IMR-90 (cell line): Measurements from ENCODE around the gene MBIP. TPM values are rescaled to one million over a fixed set of nuclear protein-coding genes. Genes with fewer than 3 reads are reported as not detected.

Source experiments
- ATAC-seq: fragments of 200-7000 bp; cut with Tn5 transposase; 2 replicates; pipeline ENCODE4 v1.9.1; 2020; ENCODE audit warnings: low read depth, mild to moderate bottlenecking, moderate library complexity
- Bru-seq: library from RNA; stranded (reverse); fragments of 400-500 nt; gene quantifications from one replicate; lab custom pipeline; 2021; lab: Mats Ljungman, UMichigan
- BruChase-seq, 2 experiments: library from RNA; stranded (reverse); fragments of 400-500 nt; gene quantifications; one replicate each; lab custom pipeline; 2021; lab: Mats Ljungman, UMichigan
- BruUV-seq: library from RNA; stranded (reverse); fragments of 400-500 nt; replicated peaks from 2 replicates; lab custom pipeline; 2021; lab: Mats Ljungman, UMichigan
- CTCF ChIA-PET: fragments of 300-600 bp; formaldehyde crosslinking; extraction: SDS; loops from one replicate; lab custom pipeline; 2021; ENCODE audit warnings: antibody characterized with exemption; lab: Yijun Ruan, JAX
- POLR2A ChIA-PET: fragments of 300-600 bp; sonication (Branson Sonifier 250); formaldehyde crosslinking; loops from one replicate; lab custom pipeline; 2022; ENCODE audit warnings: antibody characterized with exemption; ENCODE audit not compliant: unreplicated experiment; lab: Charles Lee
- DNase-seq: peaks from one replicate; pipeline ENCODE4 v3.0.0; 2013
- H2AFZ ChIP-seq: replicated peaks from 2 replicates; pipeline ENCODE3; 2013; ENCODE audit warnings: low read length, mild to moderate bottlenecking; ENCODE audit not compliant: poor library complexity
- H2AK5ac ChIP-seq: 2 replicates; pipeline ENCODE4 v1.6.1; 2013; ENCODE audit warnings: low read depth, low read length, inconsistent platforms
- H2AK9ac ChIP-seq: replicated peaks from 2 replicates; pipeline ENCODE3; 2013; ENCODE audit warnings: mild to moderate bottlenecking, low read depth, low read length, moderate library complexity; ENCODE audit not compliant: poor library complexity
- H2BK120ac ChIP-seq: 2 replicates; pipeline ENCODE4 v1.6.1; 2013; ENCODE audit warnings: low read depth, low read length, inconsistent platforms
- H2BK15ac ChIP-seq: 3 replicates; pipeline ENCODE4 v1.6.1; 2013; ENCODE audit warnings: low read depth, low read length, inconsistent platforms
- H2BK20ac ChIP-seq: 2 replicates; pipeline ENCODE4 v1.6.1; 2013; ENCODE audit warnings: low read depth, mild to moderate bottlenecking, inconsistent platforms, low read length, moderate library complexity
- H2BK5ac ChIP-seq: 2 replicates; pipeline ENCODE4 v1.6.1; 2013; ENCODE audit warnings: mild to moderate bottlenecking, low read depth, low read length, inconsistent platforms; ENCODE audit not compliant: poor library complexity, severe bottlenecking
- H3K14ac ChIP-seq: replicated peaks from 2 replicates; pipeline ENCODE4 v1.6.1; 2013; ENCODE audit warnings: low read depth, low read length, inconsistent platforms
- H3K18ac ChIP-seq: 2 replicates; pipeline ENCODE4 v1.6.1; 2013; ENCODE audit warnings: low read depth, low read length, control low read depth
- H3K23ac ChIP-seq: 2 replicates; pipeline ENCODE4 v1.6.1; 2013; ENCODE audit warnings: low read depth, low read length, inconsistent platforms
- H3K27ac ChIP-seq: 2 replicates; pipeline ENCODE4 v1.5.1; 2013; ENCODE audit warnings: mild to moderate bottlenecking, control low read depth, low read length; ENCODE audit not compliant: insufficient read depth
- H3K27me3 ChIP-seq: 2 replicates; pipeline ENCODE4 v1.6.1; 2013; ENCODE audit warnings: low read length; ENCODE audit not compliant: control insufficient read depth, insufficient read depth
- H3K36me3 ChIP-seq: 2 replicates; pipeline ENCODE4 v1.6.1; 2013; ENCODE audit warnings: low read length, mixed read lengths; ENCODE audit not compliant: control insufficient read depth, insufficient read depth
- H3K4ac ChIP-seq: 2 replicates; pipeline ENCODE4 v1.6.1; 2013; ENCODE audit warnings: low read depth, low read length, inconsistent platforms
- H3K4me1 ChIP-seq: 2 replicates; pipeline ENCODE4 v1.6.1; 2013; ENCODE audit warnings: low read length, mixed read lengths; ENCODE audit not compliant: control insufficient read depth, insufficient read depth
- H3K4me2 ChIP-seq: 2 replicates; pipeline ENCODE4 v1.6.1; 2013; ENCODE audit warnings: low read depth, mild to moderate bottlenecking, control low read depth, low read length, moderate library complexity
- H3K4me3 ChIP-seq: 2 replicates; pipeline ENCODE4 v1.5.1; 2013; ENCODE audit warnings: low read depth, mild to moderate bottlenecking, control low read depth, low read length, moderate library complexity; ENCODE audit not compliant: insufficient read depth
- H3K56ac ChIP-seq: 2 replicates; pipeline ENCODE4 v1.6.1; 2013; ENCODE audit warnings: low read length, inconsistent platforms; ENCODE audit not compliant: insufficient read depth; ENCODE audit errors: extremely low read depth
- H3K79me1 ChIP-seq, 2 experiments: 2 replicates each; pipeline ENCODE4 v1.6.1; 2013; ENCODE audit warnings: low read length in 2 of 2, inconsistent platforms in 1 of 2, low read depth in 1 of 2
- H3K9ac ChIP-seq: 2 replicates; pipeline ENCODE4 v1.6.1; 2013; ENCODE audit warnings: low read depth, low read length, control low read depth
- H3K9me1 ChIP-seq: 2 replicates; pipeline ENCODE4 v1.6.1; 2013; ENCODE audit warnings: low read length, inconsistent platforms; ENCODE audit not compliant: insufficient read depth
- H3K9me3 ChIP-seq: 2 replicates; pipeline ENCODE4 v1.6.1; 2013; ENCODE audit warnings: low read length; ENCODE audit not compliant: control insufficient read depth, insufficient read depth
- H4K20me1 ChIP-seq: 2 replicates; pipeline ENCODE4 v1.6.1; 2013; ENCODE audit warnings: low read length, inconsistent platforms; ENCODE audit not compliant: insufficient read depth
- H4K5ac ChIP-seq: 2 replicates; pipeline ENCODE4 v1.6.1; 2013; ENCODE audit warnings: mild to moderate bottlenecking, low read depth, low read length, control low read depth
- H4K8ac ChIP-seq, 2 experiments: 2 replicates each; pipeline ENCODE4 v1.6.1; 2013; ENCODE audit warnings: low read depth in 2 of 2, low read length in 2 of 2, control low read depth in 1 of 2, inconsistent platforms in 1 of 2
- H4K91ac ChIP-seq: 2 replicates; pipeline ENCODE4 v1.6.1; 2013; ENCODE audit warnings: low read depth, low read length, inconsistent platforms; ENCODE audit not compliant: insufficient read depth
- BHLHE40 ChIP-seq: fragments of 150-350 bp; IDR thresholded peaks from 2 replicates; pipeline ENCODE4 v1.6.1; 2016; ENCODE audit warnings: mild to moderate bottlenecking, low read depth, low read length
- CEBPB ChIP-seq: IDR thresholded peaks from 2 replicates; pipeline ENCODE4 v1.6.1; 2012; ENCODE audit warnings: low read depth, low read length, improper control_type of control experiment
- CHD1 ChIP-seq: IDR thresholded peaks from 2 replicates; pipeline ENCODE4 v1.6.1; 2012; ENCODE audit warnings: low read depth, low read length, improper control_type of control experiment
- MAFK ChIP-seq: IDR thresholded peaks from 2 replicates; pipeline ENCODE4 v1.6.1; 2012; ENCODE audit warnings: low read depth, low read length, improper control_type of control experiment
- MAZ ChIP-seq: IDR thresholded peaks from 2 replicates; pipeline ENCODE4 v1.6.1; 2012; ENCODE audit warnings: low read depth, mild to moderate bottlenecking, low read length, improper control_type of control experiment, moderate library complexity, borderline replicate concordance
- MXI1 ChIP-seq: IDR thresholded peaks from 2 replicates; pipeline ENCODE4 v1.6.1; 2012; ENCODE audit warnings: low read depth, mild to moderate bottlenecking, low read length, moderate library complexity, borderline replicate concordance
- NFE2L2 ChIP-seq: fragments of 150-350 bp; IDR thresholded peaks from 2 replicates; pipeline ENCODE4 v1.6.1; 2016; ENCODE audit warnings: low read depth, mild to moderate bottlenecking, low read length
- POLR2A ChIP-seq: IDR thresholded peaks from 2 replicates; pipeline ENCODE4 v1.6.1; 2012; ENCODE audit warnings: mild to moderate bottlenecking, low read depth, low read length
- RAD21 ChIP-seq: IDR thresholded peaks from 2 replicates; pipeline ENCODE4 v1.6.1; 2012; ENCODE audit warnings: low read length, improper control_type of control experiment
- RCOR1 ChIP-seq: IDR thresholded peaks from 2 replicates; pipeline ENCODE4 v1.6.1; 2012; ENCODE audit warnings: mild to moderate bottlenecking, low read length, improper control_type of control experiment; ENCODE audit not compliant: insufficient replicate concordance
- RFX5 ChIP-seq: IDR thresholded peaks from 2 replicates; pipeline ENCODE4 v1.8.0; 2012; ENCODE audit warnings: low read depth, mild to moderate bottlenecking, low read length, moderate library complexity
- SMC3 ChIP-seq: fragments of 150-350 bp; IDR thresholded peaks from 2 replicates; pipeline ENCODE4 v1.6.1; 2016; ENCODE audit warnings: low read depth, mild to moderate bottlenecking, antibody characterized with exemption, low read length, moderate library complexity
- WGBS, 2 experiments: methylation state at CpG; one replicate each; pipeline versions ENCODE4 v1.1.5 to v1.1.7; 2013; ENCODE audit warnings: missing lambda C conversion rate in 2 of 2; ENCODE audit not compliant: insufficient read length in 1 of 2; ENCODE audit errors: extremely low coverage in 2 of 2; 5-methylcytosine and 5-hydroxymethylcytosine counted together
- dilution Hi-C: fragments of 300-500 bp; cut with HindIII; formaldehyde crosslinking; loops from one replicate; pipeline ENCODE4 v1.14.3; 2018; ENCODE audit warnings: low sequenced_read_pairs; ENCODE audit not compliant: unreplicated experiment
- in situ Hi-C: fragments of 300-500 bp; cut with MboI; formaldehyde crosslinking; loops from 3 replicates; pipeline ENCODE4 v1.14.3; 2019; ENCODE audit warnings: low sequenced_read_pairs, inconsistent platforms, mixed read lengths
- intact Hi-C: fragments of 100-400 bp; cut with micrococcal nuclease; formaldehyde crosslinking; loops from 2 replicates; pipeline ENCODE4 v1.10.0; 2022
- long read RNA-seq: library from polyadenylated mRNA; unstranded; transcript quantifications from one replicate; pipeline ENCODE4 v2.0.0, GENCODE V29; 2021; ENCODE audit not compliant: unreplicated experiment
- polyA plus RNA-seq, 3 experiments: library from polyadenylated mRNA; depleted of rRNA; stranded (reverse); fragments of >200 nt; gene quantifications; 2 replicates each; pipeline ENCODE4 v1.2.3, GENCODE V29; 2012; ENCODE audit warnings: low replicate concordance in 1 of 3
- total RNA-seq: library from RNA; depleted of rRNA; stranded (reverse); fragments of >200 nt; gene quantifications from 2 replicates; pipeline ENCODE4 v1.2.3, GENCODE V29; 2012; rRNA removed
- TF ChIP-seq, protein P1 (sequence below): conservative IDR thresholded peaks from 2 replicates; pipeline ENCODE4 v1.5.1; 2012; ENCODE audit warnings: mild to moderate bottlenecking, low read depth, low read length, improper control_type of control experiment

Gene MBIP, protein sequence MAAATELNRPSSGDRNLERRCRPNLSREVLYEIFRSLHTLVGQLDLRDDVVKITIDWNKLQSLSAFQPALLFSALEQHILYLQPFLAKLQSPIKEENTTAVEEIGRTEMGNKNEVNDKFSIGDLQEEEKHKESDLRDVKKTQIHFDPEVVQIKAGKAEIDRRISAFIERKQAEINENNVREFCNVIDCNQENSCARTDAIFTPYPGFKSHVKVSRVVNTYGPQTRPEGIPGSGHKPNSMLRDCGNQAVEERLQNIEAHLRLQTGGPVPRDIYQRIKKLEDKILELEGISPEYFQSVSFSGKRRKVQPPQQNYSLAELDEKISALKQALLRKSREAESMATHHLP
- total RNA-seq (9.3 and 15.0 TPM in 2 replicates), polyA plus RNA-seq (2012; rRNA removed) (16.5 and 17.4 TPM in 2 replicates), Bru-seq, nascent RNA (percentile 79 among the genes with signal in this experiment), BruChase-seq, experiment 1, labeled RNA remaining after a 6-hour chase (percentile 50 among the genes with signal in this experiment), BruChase-seq, experiment 2, labeled RNA remaining after a 2-hour chase (percentile 60 among the genes with signal in this experiment)
- 2.3 and 3.0 TPM in 2 replicates for polyA plus RNA-seq (2012; cell fraction: cytosol; rRNA removed)
- polyA plus RNA-seq (2012; cell fraction: nucleus; rRNA removed; ENCODE audit: low replicate concordance) = 3.8 and 40.0 TPM in 2 replicates
- long read RNA-seq, transcript MBIP-203 (9 exons, 1,648 nt) = major isoform, 8 of 14 reads
- long read RNA-seq, partial matches to known transcripts = 1 of 14 reads
- long read RNA-seq, other reads (novel, unspliced or antisense) = 3 of 14 reads

DNA sequence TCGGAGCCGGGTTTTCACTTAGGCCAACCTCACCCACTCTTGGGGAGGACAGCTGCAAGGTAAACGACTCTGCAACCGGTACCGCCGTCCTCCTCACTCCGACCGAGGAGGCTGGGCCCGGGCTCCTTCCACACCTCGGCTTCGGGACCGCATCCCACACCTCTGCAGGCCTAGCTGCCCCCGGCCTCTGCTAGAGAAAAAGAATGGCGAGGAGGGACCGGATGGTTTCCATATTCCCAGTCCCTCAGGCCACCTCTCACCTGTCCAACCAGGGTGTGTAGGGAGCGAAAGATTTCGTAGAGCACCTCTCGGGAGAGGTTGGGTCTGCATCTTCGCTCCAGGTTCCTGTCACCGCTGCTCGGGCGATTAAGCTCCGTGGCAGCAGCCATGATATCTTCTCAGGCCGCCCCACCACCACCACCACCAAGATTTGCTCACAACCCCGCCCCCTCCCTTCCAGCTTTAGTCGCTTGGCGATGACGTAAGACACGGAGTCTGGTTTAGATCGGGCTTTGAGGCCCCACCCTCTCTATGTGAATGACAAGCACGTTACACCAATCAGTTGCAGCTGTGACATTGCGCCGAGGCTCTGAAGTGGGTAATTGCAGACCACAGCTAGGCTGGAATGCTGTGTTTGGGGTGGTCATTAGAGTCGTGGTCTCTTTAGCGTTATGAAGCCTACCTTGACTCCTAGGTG lies at the start of gene MBIP:
MBIP (minus strand) TSS at position 438 of the 697 bp plus-strand sequence; CDS start at position 389, 49 bp downstream.
- intact Hi-C loops (loop anchor here (1.0 kb wide), 2 partner anchors 54 to 250 kb away; no protein-coding TSS in a partner anchor), dilution Hi-C loops (no loop called here), in situ Hi-C loops (no loop called here)
- Histone ChIP-seq H3K79me1 (peaks cover 3 to 9% of the 10 kb centered on the region in 2 experiments; a peak in 3 of 4 replicates), H2BK120ac (peak within 1 kb of the TSS; percentile 63; the same call in 1 of the 2 replicates), H2AK5ac (no peak within 1 kb of the TSS), H3K4me3 (peak within 1 kb of the TSS; percentile 77), H4K20me1 (peaks cover 4% of the 10 kb centered on the region; the same call in 1 of the 2 replicates), H2BK20ac (no peak within 1 kb of the TSS), H3K23ac (peak within 1 kb of the TSS; percentile 63), H2BK15ac (peak within 1 kb of the TSS; percentile 8; the same call in 1 of the 3 replicates), H3K9ac (peak within 1 kb of the TSS; percentile 93), H2BK5ac (peak within 1 kb of the TSS; percentile 71), H3K27me3 (no peaks in the 10 kb centered on the region), H3K14ac (peak within 1 kb of the TSS; percentile 78), H3K4me1 (no peaks in the 10 kb centered on the region), H4K5ac (peak within 1 kb of the TSS; percentile 88), H4K8ac (peak within 1 kb of the TSS; percentile 92 to 96), H4K91ac (peak within 1 kb of the TSS; percentile 88), H3K56ac (peak within 1 kb of the TSS; percentile 89), H2AFZ (peak within 1 kb of the TSS; percentile 98), H3K18ac (peak within 1 kb of the TSS; percentile 60), H3K4me2 (peak within 1 kb of the TSS; percentile 86), H3K36me3 (no peaks in the 10 kb centered on the region), H3K27ac (peak within 1 kb of the TSS; percentile 84), H3K9me1 (no peaks in the 10 kb centered on the region), H3K4ac (peak within 1 kb of the TSS; percentile 81), H2AK9ac (peak within 1 kb of the TSS; percentile 86), H3K9me3 (no peaks in the 10 kb centered on the region)
- DNase-seq = peak; percentile 97
- 7% methylated on average over 3 of the region's 35 CpGs; no CpG with 5 or more reads in 1 of the 2 experiments for WGBS, 2 experiments
- no TSS peak for BruUV-seq
- POLR2A ChIA-PET = interaction anchor here (0.6 kb wide), 1 partner anchor 32 kb away, joined by 3 read pairs; no protein-coding TSS in a partner anchor
- peak; percentile 99 for ATAC-seq
- CTCF ChIA-PET = interaction anchor here (1.0 kb wide), 1 partner anchor 250 kb away, joined by 3 read pairs; no protein-coding TSS in a partner anchor
- TF ChIP-seq RFX5 = 0 out of 2 replicates have a peak, but pooled peaks have one; percentile 35
- TF ChIP-seq, protein P1, sequence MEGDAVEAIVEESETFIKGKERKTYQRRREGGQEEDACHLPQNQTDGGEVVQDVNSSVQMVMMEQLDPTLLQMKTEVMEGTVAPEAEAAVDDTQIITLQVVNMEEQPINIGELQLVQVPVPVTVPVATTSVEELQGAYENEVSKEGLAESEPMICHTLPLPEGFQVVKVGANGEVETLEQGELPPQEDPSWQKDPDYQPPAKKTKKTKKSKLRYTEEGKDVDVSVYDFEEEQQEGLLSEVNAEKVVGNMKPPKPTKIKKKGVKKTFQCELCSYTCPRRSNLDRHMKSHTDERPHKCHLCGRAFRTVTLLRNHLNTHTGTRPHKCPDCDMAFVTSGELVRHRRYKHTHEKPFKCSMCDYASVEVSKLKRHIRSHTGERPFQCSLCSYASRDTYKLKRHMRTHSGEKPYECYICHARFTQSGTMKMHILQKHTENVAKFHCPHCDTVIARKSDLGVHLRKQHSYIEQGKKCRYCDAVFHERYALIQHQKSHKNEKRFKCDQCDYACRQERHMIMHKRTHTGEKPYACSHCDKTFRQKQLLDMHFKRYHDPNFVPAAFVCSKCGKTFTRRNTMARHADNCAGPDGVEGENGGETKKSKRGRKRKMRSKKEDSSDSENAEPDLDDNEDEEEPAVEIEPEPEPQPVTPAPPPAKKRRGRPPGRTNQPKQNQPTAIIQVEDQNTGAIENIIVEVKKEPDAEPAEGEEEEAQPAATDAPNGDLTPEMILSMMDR = no peak
- no peak for TF ChIP-seq MAFK
- peak; percentile 57; the same call in 1 of the 2 replicates for TF ChIP-seq MXI1
- TF ChIP-seq CHD1 = no peak
- peak; percentile 90 for TF ChIP-seq CEBPB
- peak; percentile 56; the same call in 1 of the 2 replicates for TF ChIP-seq POLR2A
- peak; percentile 99 for TF ChIP-seq MAZ
- TF ChIP-seq RCOR1 = no peak
- TF ChIP-seq SMC3 = no peak
- TF ChIP-seq BHLHE40 = no peak
- TF ChIP-seq RAD21 = no peak
- TF ChIP-seq NFE2L2 = no peak
